ENCODE measurements around the gene FFAR4.

- TF ChIP-seq, protein P1, sequence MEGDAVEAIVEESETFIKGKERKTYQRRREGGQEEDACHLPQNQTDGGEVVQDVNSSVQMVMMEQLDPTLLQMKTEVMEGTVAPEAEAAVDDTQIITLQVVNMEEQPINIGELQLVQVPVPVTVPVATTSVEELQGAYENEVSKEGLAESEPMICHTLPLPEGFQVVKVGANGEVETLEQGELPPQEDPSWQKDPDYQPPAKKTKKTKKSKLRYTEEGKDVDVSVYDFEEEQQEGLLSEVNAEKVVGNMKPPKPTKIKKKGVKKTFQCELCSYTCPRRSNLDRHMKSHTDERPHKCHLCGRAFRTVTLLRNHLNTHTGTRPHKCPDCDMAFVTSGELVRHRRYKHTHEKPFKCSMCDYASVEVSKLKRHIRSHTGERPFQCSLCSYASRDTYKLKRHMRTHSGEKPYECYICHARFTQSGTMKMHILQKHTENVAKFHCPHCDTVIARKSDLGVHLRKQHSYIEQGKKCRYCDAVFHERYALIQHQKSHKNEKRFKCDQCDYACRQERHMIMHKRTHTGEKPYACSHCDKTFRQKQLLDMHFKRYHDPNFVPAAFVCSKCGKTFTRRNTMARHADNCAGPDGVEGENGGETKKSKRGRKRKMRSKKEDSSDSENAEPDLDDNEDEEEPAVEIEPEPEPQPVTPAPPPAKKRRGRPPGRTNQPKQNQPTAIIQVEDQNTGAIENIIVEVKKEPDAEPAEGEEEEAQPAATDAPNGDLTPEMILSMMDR (IDR thresholded peaks at IDR 0.05): no peak
- no peak for TF ChIP-seq EZH2 (IDR thresholded peaks at IDR 0.05)
Measured at GRCh38 chr10:93615576-93616235, 49.2 kb downstream of the FFAR4 start.
